ENCODE data around the gene GRK1. TPM values are rescaled to one million over a fixed set of nuclear protein-coding genes. Genes with fewer than 3 reads are reported as not detected.
"Not testable (repeated sequence)": the region's sequence is repeated elsewhere in the genome, so short reads cannot be mapped to it uniquely, and the experiment has no call there.

Gene GRK1
- total and polyA plus RNA-seq, 2 of the 13 experiments (the other 11 are each of a cell fraction or from before 2014, with no cell fraction given): 0.07 to 0.12 TPM

- H4K20me1 ChIP-seq (ENCODE audit: insufficient read depth, low read length); H3K4me3 ChIP-seq (replicated peaks in 1 of 3; ENCODE audit: insufficient read depth in 1 of 3, low read depth in 2 of 3, low read length in 3 of 3); H2AFZ ChIP-seq (ENCODE audit: low read length); POLR2A ChIA-PET; H3K9ac ChIP-seq (ENCODE audit: insufficient read depth, low read depth, low read length); H3K4me2 ChIP-seq (ENCODE audit: low read depth, low read length); H3K27ac ChIP-seq (ENCODE audit: extremely low read length, insufficient read depth, low read length); FAIRE-seq; intact Hi-C loops (cut with micrococcal nuclease; ENCODE audit: unreplicated experiment); ATAC-seq; in situ Hi-C loops (cut with HindIII; ENCODE audit: extremely low pct_ligation_motif_present, low pct_unique_long_range_greater_than_20kb); DNase-seq (ENCODE audit: low spot score); H3K36me3 ChIP-seq (replicated peaks in 1 of 2; ENCODE audit: control insufficient read depth in 1 of 2, insufficient read depth in 2 of 2, low read length in 2 of 2); H3K9me3 ChIP-seq (ENCODE audit: low read length); BruUV-seq (replicated peaks); H3K79me2 ChIP-seq (ENCODE audit: insufficient read depth, low read length): not testable (repeated sequence)
- H3K27me3 ChIP-seq (ENCODE audit: control insufficient read depth in 1 of 2, insufficient read depth in 2 of 2, low read length in 2 of 2): peaks cover 7 to 33% of the 10 kb centered on the region in 2 experiments; a peak in 3 of 5 replicates
- WGBS (ENCODE audit: low lambda C conversion rate): 76% methylated on average over 9 of the region's 75 CpGs
- peaks cover 10% of the 10 kb centered on the region for H3K4me1 ChIP-seq (ENCODE audit: insufficient read depth, low read length)
- CTCF ChIA-PET (ENCODE audit: low intra/inter-chr PET ratio, low total read pairs): interaction anchor here (1.3 kb wide), 2 partner anchors 179 to 501 kb away, joined by 4 read pairs; no protein-coding TSS in a partner anchor
Measured at GRCh38 chr13:113725329-113726105, 58.5 kb downstream of the GRK1 start.

- H2AFZ ChIP-seq (ENCODE audit: low read length); POLR2A ChIA-PET; H3K79me2 ChIP-seq (ENCODE audit: insufficient read depth, low read length); intact Hi-C loops (cut with micrococcal nuclease; ENCODE audit: unreplicated experiment); H3K27ac ChIP-seq (ENCODE audit: extremely low read length, insufficient read depth, low read length); H4K20me1 ChIP-seq (ENCODE audit: insufficient read depth, low read length); in situ Hi-C loops (cut with HindIII; ENCODE audit: extremely low pct_ligation_motif_present, low pct_unique_long_range_greater_than_20kb); H3K36me3 ChIP-seq (replicated peaks in 1 of 2; ENCODE audit: control insufficient read depth in 1 of 2, insufficient read depth in 2 of 2, low read length in 2 of 2); H3K9me3 ChIP-seq (ENCODE audit: low read length); CTCF ChIA-PET (ENCODE audit: low intra/inter-chr PET ratio, low total read pairs); H3K4me3 ChIP-seq (replicated peaks in 1 of 3; ENCODE audit: insufficient read depth in 1 of 3, low read depth in 2 of 3, low read length in 3 of 3); BruUV-seq (replicated peaks); FAIRE-seq; ATAC-seq; H3K9ac ChIP-seq (ENCODE audit: insufficient read depth, low read depth, low read length); DNase-seq (ENCODE audit: low spot score): not testable (repeated sequence)
- WGBS (ENCODE audit: low lambda C conversion rate): 36% methylated on average over 17 of the region's 54 CpGs
- H3K4me1 ChIP-seq (ENCODE audit: insufficient read depth, low read length): peaks cover 10% of the 10 kb centered on the region
- H3K4me2 ChIP-seq (ENCODE audit: low read depth, low read length): peak overlapping the region; percentile 23; the same call in 1 of the 2 replicates
- peaks cover 10 to 38% of the 10 kb centered on the region in 2 experiments; a peak in 4 of 5 replicates for H3K27me3 ChIP-seq (ENCODE audit: control insufficient read depth in 1 of 2, insufficient read depth in 2 of 2, low read length in 2 of 2)
Measured at GRCh38 chr13:113726106-113726821, 59.2 kb downstream of the GRK1 start.

Measured in HepG2 (cell line).